Hepatocyte (in vitro differentiated cells): ENCODE results near the gene ZNF227. TPM values are rescaled to one million over a fixed set of nuclear protein-coding genes. Genes with fewer than 3 reads are reported as not detected.

Source experiments
- DNase-seq: peaks from one replicate; pipeline ENCODE4 v3.0.0-alpha.2; 2016; ENCODE audit warnings: low spot score
- H2AFZ ChIP-seq: fragments of 200-600 bp; sonication (generic); 2 replicates; pipeline ENCODE4 v1.6.0; 2016; ENCODE audit warnings: antibody characterized with exemption, mild to moderate bottlenecking
- H3K27ac ChIP-seq: fragments of 200-600 bp; sonication (generic); 2 replicates; pipeline ENCODE4 v1.5.1; 2016; ENCODE audit warnings: mild to moderate bottlenecking
- H3K27me3 ChIP-seq: fragments of 200-600 bp; sonication (generic); 2 replicates; pipeline ENCODE4 v1.6.1; 2016
- H3K36me3 ChIP-seq: fragments of 200-600 bp; sonication (generic); replicated peaks from 2 replicates; pipeline ENCODE4 v1.5.1; 2016; ENCODE audit warnings: low read depth; ENCODE audit not compliant: insufficient read depth
- H3K4me1 ChIP-seq: fragments of 200-600 bp; sonication (generic); 2 replicates; pipeline ENCODE4 v1.5.1; 2016; ENCODE audit warnings: mild to moderate bottlenecking, moderate library complexity; ENCODE audit not compliant: insufficient read depth
- H3K4me2 ChIP-seq: fragments of 200-600 bp; sonication (generic); 2 replicates; pipeline ENCODE4 v1.6.0; 2016
- H3K4me3 ChIP-seq: fragments of 200-600 bp; sonication (generic); 2 replicates; pipeline ENCODE4 v1.5.1; 2016; ENCODE audit warnings: mild to moderate bottlenecking
- H3K79me2 ChIP-seq: fragments of 200-600 bp; sonication (generic); 2 replicates; pipeline ENCODE4 v1.6.0; 2017; ENCODE audit warnings: mild to moderate bottlenecking
- H3K9me2 ChIP-seq: fragments of 200-600 bp; sonication (generic); replicated peaks from 2 replicates; pipeline ENCODE4 v1.6.0; 2017; ENCODE audit warnings: mild to moderate bottlenecking; ENCODE audit not compliant: insufficient read depth
- H3K9me3 ChIP-seq: fragments of 200-600 bp; sonication (generic); 2 replicates; pipeline ENCODE4 v1.5.1; 2016; ENCODE audit warnings: low read depth, mild to moderate bottlenecking
- H4K20me1 ChIP-seq: fragments of 200-600 bp; sonication (generic); 2 replicates; pipeline ENCODE4 v1.6.0; 2016; ENCODE audit warnings: mild to moderate bottlenecking; ENCODE audit not compliant: insufficient read depth, poor library complexity, severe bottlenecking
- CTCF ChIP-seq: fragments of 200-600 bp; sonication (generic); IDR thresholded peaks from 2 replicates; pipeline ENCODE4 v1.5.1; 2016; ENCODE audit warnings: antibody characterized with exemption, mild to moderate bottlenecking; ENCODE audit not compliant: poor library complexity
- EZH2 ChIP-seq: fragments of 200-600 bp; sonication (generic); IDR thresholded peaks from 2 replicates; pipeline ENCODE4 v1.6.1; 2016; ENCODE audit warnings: antibody characterized with exemption, mild to moderate bottlenecking, borderline replicate concordance
- EZH2phosphoT487 ChIP-seq: fragments of 200-600 bp; sonication (generic); IDR thresholded peaks from one replicate; pipeline ENCODE4 v1.6.1; 2018; ENCODE audit warnings: antibody characterized with exemption, mild to moderate bottlenecking, low read depth, moderate library complexity; ENCODE audit not compliant: unreplicated experiment, severe bottlenecking
- WGBS: methylation state at CpG from one replicate; pipeline ENCODE4 v1.1.6; 2016; ENCODE audit warnings: low lambda C conversion rate; ENCODE audit errors: missing lambda C conversion rate; 5-methylcytosine and 5-hydroxymethylcytosine counted together
- polyA plus RNA-seq: library from polyadenylated mRNA; unstranded; fragments of >200 nt; fragmentation: Nextera tagmentation; extraction: Ambion mirVana; gene quantifications from 2 replicates; pipeline ENCODE4 v1.2.1, GENCODE V29; 2016
- total RNA-seq: library from RNA; depleted of rRNA; stranded (reverse); fragments of >200 nt; gene quantifications from 2 replicates; pipeline ENCODE4 v1.2.3, GENCODE V29; 2014

The ZNF227 gene
- total and polyA plus RNA-seq, 2 experiments from 2014 or later, result 8.2 to 15.4 TPM

- H3K4me1 ChIP-seq, result no peaks in the 10 kb centered on the region
- TF ChIP-seq EZH2, result no peak
- no peak for TF ChIP-seq EZH2phosphoT487
- TF ChIP-seq CTCF, result no peak
- H3K36me3 ChIP-seq, result no peaks in the 10 kb centered on the region
- WGBS, result 80% methylated on average over 2 of the region's 2 CpGs
- H3K9me3 ChIP-seq, result peaks cover 44% of the 10 kb centered on the region
- no peak overlapping the region for H3K27ac ChIP-seq
- no peak overlapping the region for H3K4me3 ChIP-seq
- no peaks in the 10 kb centered on the region for H3K79me2 ChIP-seq
- H2AFZ ChIP-seq, result no peak overlapping the region
- no peaks in the 10 kb centered on the region for H3K9me2 ChIP-seq
- no peak overlapping the region for H3K4me2 ChIP-seq
- DNase-seq, result no peak
- no peaks in the 10 kb centered on the region for H4K20me1 ChIP-seq
- no peaks in the 10 kb centered on the region for H3K27me3 ChIP-seq
Measured at GRCh38 chr19:44254496-44254895, 42.2 kb downstream of the ZNF227 start.

GRCh38 chr19:44255705-44256411, 43.5 kb downstream of the ZNF227 start:
- Histone ChIP-seq H3K4me1 (peaks cover 5% of the 10 kb centered on the region), H2AFZ (no peak overlapping the region), H3K4me2 (no peak overlapping the region), H3K27me3 (no peaks in the 10 kb centered on the region), H3K4me3 (no peak overlapping the region), H3K36me3 (no peaks in the 10 kb centered on the region), H3K9me2 (no peaks in the 10 kb centered on the region), H3K27ac (no peak overlapping the region), H3K9me3 (peaks cover 36% of the 10 kb centered on the region), H4K20me1 (no peaks in the 10 kb centered on the region), H3K79me2 (no peaks in the 10 kb centered on the region)
- no peak for TF ChIP-seq EZH2
- no peak for TF ChIP-seq CTCF
- no peak for TF ChIP-seq EZH2phosphoT487
- DNase-seq, result no peak

GRCh38 chr19:44258136-44258535, 45.8 kb downstream of the ZNF227 start:
- Histone ChIP-seq H3K27me3 (no peaks in the 10 kb centered on the region), H3K9me2 (no peaks in the 10 kb centered on the region), H3K27ac (no peak overlapping the region), H3K79me2 (no peaks in the 10 kb centered on the region), H3K4me3 (no peak overlapping the region), H3K4me1 (peaks cover 5% of the 10 kb centered on the region), H3K36me3 (no peaks in the 10 kb centered on the region), H3K4me2 (no peak overlapping the region), H2AFZ (no peak overlapping the region), H3K9me3 (peaks cover 18% of the 10 kb centered on the region), H4K20me1 (no peaks in the 10 kb centered on the region)
- WGBS, result 90% methylated on average over 1 of the region's 1 CpG
- TF ChIP-seq EZH2 (no peak), CTCF (no peak), EZH2phosphoT487 (no peak)
- no peak for DNase-seq
